Stimulated activated CD4-positive, alpha-beta T cell treated with anti-CD3 and anti-CD28 coated beads, Interleukin-1b, Interleukin-23, amount 100 ng/mL, for 24 hours (primary cell): Measurements from ENCODE around the gene DOCK1.

ENCODE experiments used
- DNase-seq, 4 experiments: peaks; one replicate each; pipeline ENCODE4 v3.0.0-alpha.2; 2020; ENCODE audit warnings: low read depth in 4 of 4, low spot score in 1 of 4

DOCK1 gene

DNA sequence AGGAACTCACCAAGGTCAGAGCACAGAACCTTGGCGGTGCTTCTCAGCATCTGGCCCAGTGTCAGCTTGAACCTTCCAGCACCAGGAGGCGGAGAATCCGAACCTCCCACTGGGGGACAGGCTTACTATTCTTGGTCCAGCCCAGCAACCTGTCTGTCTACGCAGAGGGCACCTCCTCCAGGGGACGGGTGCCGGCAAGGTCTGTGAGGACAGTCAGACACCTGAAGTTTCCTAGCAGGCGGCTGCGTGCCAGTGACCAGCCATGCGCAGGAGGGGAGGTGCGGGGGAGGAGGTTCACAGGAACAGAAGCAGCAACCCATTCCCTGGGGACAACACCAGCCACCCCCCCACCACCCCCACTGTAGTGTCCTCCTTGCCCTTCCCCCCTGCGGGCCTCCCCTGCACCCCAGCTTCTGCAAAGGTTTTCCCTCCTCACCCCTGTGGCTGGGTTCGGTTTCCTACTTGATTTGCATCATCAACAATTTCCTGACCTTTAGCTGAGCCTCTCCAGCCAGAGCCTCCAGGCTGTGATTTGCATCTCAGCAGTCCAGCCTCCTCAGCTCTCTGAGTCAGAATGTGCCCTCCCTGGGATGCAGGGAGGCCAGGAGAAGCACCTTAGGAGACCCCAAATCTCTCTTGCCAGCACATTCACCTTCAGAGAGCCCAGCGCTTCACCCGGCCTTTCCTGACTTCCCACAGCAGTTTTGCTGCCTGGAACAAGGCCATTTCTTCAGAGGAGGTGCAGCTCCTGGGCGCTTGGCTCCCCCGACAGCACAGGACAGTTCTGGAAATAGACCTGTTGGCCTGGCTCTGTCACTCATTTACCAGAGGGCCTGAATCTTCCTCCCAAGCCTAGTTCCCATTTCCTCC is 536.4 kb downstream of the DOCK1 start:
- DNase-seq: no peak

DNA sequence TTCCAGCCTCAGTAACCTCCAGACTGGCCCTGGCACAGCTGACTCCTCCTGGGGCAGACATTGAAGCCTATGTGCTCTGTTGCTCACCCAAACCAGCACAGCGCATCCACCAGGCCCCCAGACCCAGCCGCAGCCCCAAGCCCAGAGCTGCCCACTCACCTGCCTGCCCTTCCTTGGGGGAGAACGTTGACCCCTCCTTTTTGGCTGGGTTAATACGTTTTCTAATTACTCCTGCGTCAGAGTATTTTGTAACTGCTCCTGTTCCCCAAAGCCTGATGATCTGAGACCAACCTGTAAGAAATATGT is 536.9 kb downstream of the DOCK1 start:
- no peak for DNase-seq

DNA sequence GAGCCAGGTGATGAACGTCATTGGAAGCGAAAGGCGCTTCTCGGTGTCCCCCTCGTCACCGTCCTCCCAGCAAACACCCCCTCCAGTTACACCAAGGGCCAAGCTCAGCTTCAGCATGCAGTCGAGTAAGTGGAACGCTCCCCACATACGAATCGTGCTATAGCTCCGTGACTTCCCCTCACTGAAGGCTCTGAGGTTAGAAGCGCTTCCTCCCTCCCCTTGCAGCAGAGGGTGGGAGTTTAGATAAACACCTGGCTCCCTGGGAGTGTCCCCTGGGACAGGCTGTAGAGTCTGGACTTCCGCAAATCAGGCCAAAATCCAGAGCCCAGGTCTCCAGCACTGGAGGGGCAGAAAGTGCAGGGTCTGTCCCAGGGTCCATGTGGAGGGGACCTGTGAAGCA is 538.9 kb downstream of the DOCK1 start:
- no peak for DNase-seq

DNA sequence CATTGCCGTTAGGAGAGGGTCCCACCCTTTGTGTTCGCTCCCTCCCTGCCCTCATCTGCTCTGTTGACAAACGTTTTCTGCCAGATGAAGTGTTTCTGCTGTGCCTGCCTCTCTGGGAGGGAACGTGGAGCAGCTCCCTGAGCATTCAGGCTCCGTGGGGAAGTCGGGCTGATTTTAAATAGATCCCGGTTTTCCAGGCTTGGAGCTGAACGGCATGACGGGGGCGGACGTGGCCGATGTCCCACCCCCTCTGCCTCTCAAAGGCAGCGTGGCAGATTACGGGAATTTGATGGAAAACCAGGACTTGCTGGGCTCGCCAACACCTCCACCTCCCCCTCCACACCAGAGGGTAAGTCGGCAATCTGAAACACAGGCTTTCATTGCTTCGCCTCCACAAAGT is 542.0 kb downstream of the DOCK1 start:
- no peak for DNase-seq

DNA sequence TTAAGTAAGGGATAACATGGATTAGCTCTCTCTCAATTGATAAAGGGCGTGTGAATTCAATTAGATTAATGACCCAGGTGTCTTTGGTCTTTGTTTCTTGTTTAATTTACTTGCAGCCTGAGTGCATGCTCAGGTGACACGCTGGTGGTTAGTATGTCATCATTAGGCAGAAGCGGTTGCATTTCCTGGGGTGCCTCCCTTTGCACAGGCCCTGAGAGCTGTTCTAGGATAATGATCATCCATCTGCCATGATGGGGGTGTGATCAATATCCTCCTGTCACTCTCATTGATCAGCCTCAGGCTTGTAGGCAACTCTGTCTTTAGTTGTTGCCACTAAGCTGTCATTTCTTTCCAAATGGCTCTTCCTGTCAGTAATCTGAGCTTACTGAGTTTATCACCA is 544.3 kb downstream of the DOCK1 start:
- no peak for DNase-seq

DNA sequence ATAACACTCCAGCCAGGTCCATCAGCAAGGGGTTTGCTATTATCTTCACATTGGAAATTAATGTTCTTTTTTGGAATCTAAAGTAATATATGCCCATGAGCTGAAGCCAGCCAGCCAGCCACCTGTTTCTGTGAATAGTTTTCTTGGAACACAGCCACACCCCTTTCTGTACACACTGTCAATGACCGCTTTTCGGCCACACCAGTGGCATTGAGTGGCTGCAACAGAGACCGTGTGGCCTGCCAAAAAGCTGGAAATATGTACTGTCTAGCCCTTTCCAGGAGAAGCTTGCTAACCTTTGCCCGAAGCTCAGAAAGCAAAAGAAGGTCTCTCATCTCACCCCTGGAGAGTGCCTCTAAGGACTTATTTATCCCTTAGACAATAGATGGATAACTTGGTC is 545.4 kb downstream of the DOCK1 start:
- no peak for DNase-seq

DNA sequence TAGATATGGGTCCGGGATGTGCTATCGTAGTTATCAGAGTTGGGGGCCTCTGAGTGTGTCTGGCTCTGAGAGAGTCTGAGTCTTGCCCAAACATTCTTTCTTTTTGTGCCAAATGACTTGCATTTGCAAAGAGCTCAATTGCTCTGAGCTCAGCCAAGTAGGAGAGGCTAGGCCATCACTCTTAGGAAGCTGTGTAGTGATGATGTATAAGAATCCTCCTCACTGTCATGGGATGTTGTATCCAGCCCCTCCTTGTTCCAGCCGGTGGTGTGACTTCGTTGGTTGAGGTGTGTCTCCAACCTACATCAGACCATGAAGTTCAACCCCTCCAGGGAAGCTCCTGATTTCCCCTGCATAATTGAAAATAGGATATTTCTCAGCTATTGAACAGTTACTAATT is 546.4 kb downstream of the DOCK1 start:
- no peak for DNase-seq

DNA sequence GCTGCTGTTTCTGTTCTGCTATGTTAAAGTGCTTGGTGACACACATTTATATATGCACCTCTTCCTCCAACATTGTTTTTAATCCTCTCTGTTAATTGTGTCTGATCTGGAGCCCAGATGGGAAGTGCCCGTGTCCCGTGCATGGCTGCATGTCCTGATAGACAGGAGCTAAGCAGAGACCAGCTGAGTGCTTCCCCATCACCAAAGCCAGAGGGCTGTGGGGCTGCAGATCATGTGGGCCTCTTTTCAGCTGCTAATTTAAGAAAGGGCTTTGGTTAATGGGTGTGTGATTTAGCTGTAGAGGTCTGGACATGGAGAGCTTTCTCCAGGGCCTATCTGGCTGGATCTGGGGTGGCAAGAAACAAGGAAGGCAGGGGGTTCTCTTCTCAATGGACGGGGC is 547.3 kb downstream of the DOCK1 start:
- no peak for DNase-seq

DNA sequence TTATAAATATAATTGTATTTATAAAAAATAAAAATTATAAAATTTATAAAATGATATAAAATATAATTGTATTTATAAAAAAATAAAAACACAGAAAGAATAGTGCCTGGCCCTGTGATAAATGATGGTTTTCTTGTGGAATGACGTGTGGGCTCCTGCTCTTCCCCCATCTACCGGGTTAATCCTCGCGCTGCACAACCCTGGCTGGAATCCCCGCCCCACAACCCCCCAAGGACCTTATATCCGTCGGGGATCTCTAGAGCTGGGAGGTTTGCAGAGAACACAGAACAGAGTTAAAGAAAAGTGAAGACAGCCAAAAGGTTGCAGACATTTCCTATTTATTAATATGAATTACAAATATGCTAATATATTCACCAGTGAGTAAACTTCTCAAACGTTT is 548.5 kb downstream of the DOCK1 start:
- no peak for DNase-seq

DNA sequence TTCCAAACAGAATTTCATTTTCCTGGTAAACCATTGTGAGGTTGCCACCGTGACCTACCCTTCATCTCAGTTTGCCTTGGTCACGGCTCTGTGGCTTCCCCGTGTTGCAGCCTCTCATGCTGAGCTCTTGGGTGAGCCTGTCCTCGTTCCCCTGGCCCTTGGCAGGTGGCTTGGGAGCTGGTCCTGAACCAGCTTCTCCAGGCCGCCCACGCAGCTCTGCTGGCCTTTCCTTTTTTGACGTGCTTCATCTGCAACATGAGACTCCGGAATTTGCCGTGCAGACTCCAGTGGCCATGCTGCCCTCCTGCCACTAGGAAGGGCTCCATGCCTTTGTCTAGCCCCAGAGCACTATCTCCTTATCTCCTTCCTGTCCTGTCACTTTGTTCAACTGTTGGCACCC is 550.9 kb downstream of the DOCK1 start:
- no peak for DNase-seq

DNA sequence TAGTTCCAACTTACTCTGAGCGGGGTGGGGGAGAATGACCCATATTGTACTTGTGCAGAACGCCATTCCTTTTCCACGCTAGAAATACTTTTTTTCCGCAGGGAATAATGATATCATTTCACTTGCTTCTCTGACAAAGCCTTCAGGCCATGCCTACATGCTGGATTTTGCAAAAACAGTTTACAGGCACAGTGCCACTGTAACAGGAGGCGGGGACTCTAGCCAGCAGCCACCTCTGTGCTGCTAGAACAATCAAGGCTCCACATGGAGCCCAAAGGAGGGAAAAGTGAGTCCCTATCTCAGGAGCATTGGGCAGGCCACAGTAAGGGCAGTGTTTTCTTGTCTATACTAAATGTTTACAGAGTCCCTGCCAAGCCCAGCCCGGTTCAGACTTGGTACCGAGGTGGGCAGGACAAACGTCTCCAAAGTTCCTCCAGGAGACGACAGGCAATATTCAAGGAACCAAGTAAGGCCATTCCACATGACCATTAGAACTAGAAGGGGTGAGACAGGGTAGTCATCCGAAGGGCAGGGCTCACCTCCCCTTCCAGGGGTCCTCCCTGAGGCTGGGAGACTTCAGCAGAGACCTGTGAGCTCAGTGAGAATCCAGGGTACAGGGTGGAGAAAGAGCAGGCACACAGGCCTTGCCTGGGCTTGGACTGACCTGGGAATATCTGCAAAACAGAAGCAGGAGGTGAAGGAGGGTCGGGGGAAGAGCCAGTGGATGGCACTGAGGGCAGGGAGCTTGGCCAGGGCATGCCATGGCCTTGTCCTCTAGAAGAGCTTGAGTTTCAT is 553.0 kb downstream of the DOCK1 start:
- DNase-seq: no peak

DNA sequence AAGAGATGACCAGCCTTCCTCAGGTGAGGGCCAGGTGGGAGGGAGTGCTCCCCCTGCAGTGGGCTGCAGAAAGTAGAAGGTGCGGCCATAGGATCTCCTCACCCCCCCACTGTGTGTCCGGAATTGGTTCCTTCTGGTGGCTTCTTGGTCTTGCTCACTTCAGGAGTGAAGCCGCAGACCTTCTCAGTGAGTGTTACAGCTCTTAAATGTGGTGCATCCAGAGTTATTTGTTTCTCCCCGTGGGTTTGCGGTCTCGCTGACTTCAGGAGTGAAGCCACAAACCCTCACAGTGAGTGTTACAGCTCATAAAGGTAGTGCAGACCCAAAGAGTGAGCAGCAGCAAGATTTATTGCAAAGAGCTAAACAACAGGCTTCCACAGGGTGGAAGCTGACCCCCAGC is 553.6 kb downstream of the DOCK1 start:
- no peak for DNase-seq

DNA sequence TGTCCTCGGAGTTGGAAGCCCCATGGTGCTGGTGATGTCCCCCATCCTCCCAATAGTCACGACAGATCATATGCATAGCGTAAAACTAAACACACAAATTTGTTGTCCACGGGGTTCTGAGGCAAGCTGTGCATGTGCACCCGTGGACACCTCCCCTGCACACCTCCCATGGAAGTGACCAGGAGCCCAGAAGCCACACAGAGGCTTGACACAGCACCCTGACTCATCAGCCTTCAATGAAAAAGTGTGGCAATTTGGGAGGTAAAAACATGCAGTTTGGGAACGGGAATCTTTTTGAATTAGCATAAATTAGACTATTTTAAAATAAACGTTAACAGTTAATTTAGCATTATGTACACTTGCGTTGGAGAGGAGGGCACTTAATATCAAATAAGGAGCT is 554.7 kb downstream of the DOCK1 start:
- no peak for DNase-seq

DNA sequence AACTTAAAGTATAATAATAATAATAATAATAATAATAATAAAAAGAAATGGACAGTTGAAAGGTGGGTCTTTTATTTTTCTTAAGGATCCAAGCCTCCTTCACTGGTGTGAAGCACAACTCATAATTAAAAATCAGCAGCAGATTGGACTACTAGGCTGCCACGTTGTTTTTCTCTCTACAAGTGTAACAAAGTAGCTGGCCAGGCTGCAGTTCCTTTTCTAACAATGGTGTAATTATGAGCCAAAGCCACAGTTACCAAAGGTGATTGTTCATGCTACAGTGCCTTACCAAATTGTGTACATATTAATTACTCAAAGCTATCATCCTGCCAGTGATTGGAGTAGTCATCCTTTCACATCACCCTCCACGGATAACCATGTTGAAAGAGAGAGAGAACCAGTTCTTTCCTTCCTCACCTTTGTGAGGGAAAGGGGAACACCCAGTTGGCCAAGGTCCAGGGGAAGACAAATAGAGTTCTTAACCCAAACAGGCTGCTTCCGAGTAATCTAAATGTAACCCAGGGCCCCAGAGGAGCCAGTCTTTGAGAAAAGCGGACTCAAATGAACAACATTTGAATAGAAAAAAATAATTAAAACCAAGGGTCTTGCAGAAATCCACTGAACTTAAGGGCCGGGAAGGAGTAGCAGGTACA is 557.5 kb downstream of the DOCK1 start:
- no peak for DNase-seq

DNA sequence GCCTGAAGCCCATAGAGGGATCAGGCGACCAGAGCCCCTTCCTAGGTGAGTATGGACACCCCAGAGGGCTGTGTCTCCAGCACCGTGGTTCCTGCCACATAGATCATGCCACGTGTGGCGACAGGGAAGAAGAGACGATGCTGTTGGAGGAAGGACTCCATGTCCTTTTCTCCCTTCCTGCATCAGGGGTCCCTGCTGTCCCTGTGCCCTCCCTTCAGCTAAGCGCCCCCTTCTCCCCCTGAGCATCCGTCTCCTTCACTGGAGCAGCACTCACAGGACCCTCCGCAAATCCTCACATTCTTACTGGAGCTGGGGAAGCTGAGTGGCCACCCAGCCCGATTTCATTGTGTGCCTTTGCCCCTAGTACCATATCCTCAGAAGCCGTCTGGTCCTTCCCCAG is 558.3 kb downstream of the DOCK1 start:
- DNase-seq: no peak

DNA sequence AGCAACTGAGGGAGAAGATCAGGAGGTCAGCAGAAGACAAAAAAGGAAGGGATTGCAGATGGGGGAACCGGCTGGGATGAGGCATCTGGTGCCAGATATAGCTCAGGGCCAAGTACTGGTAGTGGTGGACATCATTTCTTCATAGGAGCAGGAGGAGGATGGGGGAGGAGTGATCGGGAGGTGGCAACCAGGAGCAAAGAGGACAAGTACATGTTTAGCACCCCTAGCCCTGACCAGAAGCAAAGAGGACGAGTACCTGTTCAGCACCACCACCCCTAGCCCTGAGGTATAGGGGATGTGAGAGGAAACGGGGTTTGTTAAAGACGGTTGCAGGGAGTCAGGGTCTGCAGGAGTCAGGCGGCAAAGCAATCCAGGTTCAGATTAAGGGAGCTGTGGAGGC is 559.3 kb downstream of the DOCK1 start:
- no peak for DNase-seq

DNA sequence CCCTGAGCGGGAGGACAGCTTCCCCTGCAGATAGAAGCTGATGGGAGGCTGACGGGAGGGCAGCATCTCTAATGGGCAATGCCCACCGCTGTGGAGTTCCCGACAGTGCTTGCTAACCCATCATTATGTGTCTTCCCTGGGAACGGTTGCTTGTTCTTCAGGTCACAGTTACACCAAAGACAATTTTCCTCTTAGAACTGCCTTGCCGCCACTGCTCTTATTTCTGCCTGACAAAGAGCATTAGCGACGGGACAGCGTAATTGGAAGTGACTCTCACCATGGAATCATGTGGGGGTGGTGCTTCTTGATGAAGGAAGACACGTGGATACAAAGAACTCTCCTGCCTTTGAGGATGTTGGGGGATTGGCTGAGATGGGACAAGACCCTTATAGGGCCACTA is 562.6 kb downstream of the DOCK1 start:
- DNase-seq: no peak

DNA sequence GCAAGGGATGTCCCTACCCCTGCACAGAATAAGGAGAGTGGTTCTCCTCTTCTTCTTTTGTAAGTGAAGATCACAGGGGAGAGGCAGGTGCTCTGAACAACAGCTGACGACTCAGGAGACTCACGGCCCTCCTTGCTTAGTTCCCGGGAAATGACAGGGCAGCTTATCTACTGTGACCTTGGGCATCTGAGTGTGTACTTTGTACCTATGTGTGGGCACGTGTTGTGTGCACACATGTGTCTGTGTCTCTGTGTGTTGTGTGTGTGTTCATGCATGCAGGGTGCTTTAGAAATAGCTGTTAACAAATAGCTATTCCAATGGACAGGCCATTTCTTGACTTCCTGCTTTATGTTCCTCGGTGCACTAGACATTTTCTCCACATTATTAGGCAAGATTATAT is 563.4 kb downstream of the DOCK1 start:
- DNase-seq: no peak

DNA sequence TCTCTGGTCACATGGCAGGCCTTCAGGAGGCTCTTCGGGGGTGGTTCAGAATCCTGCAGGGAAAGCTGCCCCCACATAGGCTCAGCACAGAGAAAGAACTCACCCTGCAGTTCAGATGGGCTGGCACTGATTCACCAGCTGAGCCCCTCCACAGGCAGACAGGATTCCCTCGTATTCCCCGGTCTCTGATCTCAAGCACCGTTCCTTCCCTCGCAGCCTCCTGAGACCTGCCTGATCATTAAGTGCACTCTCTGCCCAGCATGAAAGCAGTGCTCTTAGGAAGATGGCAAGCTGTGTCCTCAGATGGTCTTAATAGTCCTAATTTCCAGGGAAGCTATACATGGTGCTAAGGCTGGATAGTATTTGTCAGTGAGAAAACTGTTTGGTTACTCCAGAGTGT is 565.7 kb downstream of the DOCK1 start:
- no peak for DNase-seq

DNA sequence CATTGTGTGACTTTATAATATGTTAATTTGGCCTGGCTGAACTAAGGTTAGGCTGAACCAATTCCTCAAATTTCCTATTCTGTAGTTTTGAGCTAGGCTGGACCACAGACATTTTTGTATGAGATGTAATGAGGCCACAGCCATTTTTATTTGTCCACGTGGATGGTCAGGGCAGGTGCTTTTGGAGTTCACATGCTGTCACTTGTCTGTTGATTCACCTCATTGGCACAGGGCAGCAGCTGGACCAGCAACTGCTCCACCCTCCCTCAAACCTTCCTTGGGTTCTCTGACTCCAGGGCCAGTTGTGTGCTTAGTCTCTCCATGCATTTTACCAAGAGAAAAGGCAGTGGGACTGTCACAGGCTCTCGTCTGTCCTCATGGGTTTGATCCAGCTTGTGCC is 567.7 kb downstream of the DOCK1 start:
- no peak for DNase-seq

DNA sequence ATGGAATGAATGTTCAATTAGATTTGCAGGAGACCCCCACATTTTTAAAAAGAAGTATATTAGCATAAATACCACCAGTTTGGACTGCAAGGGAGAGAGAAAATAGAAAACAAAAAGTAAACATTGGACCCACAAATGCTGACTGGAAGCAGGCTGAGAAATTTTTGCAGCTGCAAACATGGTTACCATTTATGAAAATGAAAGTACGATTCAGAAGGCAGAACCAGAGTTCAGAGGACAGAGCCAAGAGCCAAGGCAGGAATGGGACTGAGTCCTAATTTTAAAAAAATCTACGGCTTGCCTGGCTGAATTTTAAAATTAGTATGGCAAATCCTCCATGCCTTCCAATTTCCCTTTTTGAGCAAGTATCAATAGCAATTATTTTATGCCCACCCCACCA is 569.3 kb downstream of the DOCK1 start:
- no peak for DNase-seq

DNA sequence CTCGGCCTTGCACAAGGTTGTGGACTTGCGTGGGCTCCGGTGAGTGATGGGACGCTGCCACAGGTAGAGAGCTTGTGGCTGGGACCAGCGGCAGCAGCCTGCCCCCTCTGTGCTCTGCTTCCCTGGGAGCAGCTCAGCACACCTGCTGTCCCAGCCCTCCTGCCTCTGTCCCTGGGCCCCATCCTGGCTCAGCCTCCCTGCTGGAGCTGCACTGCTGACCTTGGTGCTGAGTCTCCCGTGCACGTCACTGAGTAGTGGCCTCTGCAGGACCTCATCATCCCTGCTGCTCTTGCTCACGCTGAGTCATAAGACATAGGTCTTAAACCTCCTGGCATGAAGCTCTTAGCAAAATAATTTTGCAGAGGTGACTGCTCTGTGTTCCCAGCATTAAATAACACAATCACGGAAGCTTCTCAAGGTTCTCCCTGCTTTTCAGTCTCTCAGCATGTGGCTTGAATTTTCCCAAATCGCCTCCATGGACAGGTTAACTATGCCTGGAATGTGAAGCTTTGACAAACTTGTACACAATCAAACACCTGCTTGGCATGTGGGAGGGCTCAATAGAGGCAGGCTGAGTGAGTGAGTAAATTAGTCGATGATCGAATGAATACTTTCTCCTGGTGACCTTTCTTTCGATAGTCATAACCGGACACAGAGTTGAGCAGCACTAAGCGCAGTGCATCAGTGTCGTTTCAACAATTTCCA is 580.1 kb downstream of the DOCK1 start:
- DNase-seq: no peak
